Right hindlimb (tissue), 1 donor: ENCODE measurements around the gene C5orf47.

Experiments used
- DNase-seq: peaks from one replicate; pipeline ENCODE4 v3.0.0-alpha.2; 2018

C5orf47 gene

GRCh38 chr5:173988554-173989431, at the start of gene C5orf47:
TSS of gene C5orf47 (plus strand) at chr5:173989170. CDS start at chr5:173989264, 94 bp downstream.
- no peak for DNase-seq

GRCh38 chr5:173940269-173940668, 48.7 kb upstream of the C5orf47 start:
- DNase-seq = no peak

- no peak for DNase-seq
These were observed 47.9 kb upstream of the C5orf47 start for GRCh38 chr5:173941102-173941501.

- DNase-seq = no peak
These were observed 47.1 kb upstream of the C5orf47 start for GRCh38 chr5:173941758-173942401.

- DNase-seq = peak; percentile 76
These were observed 44.5 kb upstream of the C5orf47 start for GRCh38 chr5:173944511-173944910.

- DNase-seq = no peak
These were observed 43.8 kb upstream of the C5orf47 start for GRCh38 chr5:173945160-173945559.

- no peak for DNase-seq
These were observed 42.6 kb upstream of the C5orf47 start for GRCh38 chr5:173946323-173946722.

- DNase-seq = no peak
These were observed 38.1 kb upstream of the C5orf47 start for GRCh38 chr5:173950829-173951228.

- no peak for DNase-seq
These were observed 35.4 kb upstream of the C5orf47 start for GRCh38 chr5:173953528-173954090.

- no peak for DNase-seq
These were observed 34.1 kb upstream of the C5orf47 start for GRCh38 chr5:173954671-173955521.

GRCh38 chr5:173960986-173961385, 28.0 kb upstream of the C5orf47 start:
- no peak for DNase-seq

- no peak for DNase-seq
These were observed 27.6 kb upstream of the C5orf47 start for GRCh38 chr5:173961418-173961817.

- DNase-seq = no peak
These were observed 26.5 kb upstream of the C5orf47 start for GRCh38 chr5:173962436-173962972.

GRCh38 chr5:173963182-173963838, 25.7 kb upstream of the C5orf47 start:
- no peak for DNase-seq

- no peak for DNase-seq
These were observed 25.0 kb upstream of the C5orf47 start for GRCh38 chr5:173963867-173964441.

GRCh38 chr5:173964506-173964905, 24.5 kb upstream of the C5orf47 start:
- no peak for DNase-seq

- no peak for DNase-seq
These were observed 21.7 kb upstream of the C5orf47 start for GRCh38 chr5:173967241-173967640.

GRCh38 chr5:173968154-173968797, 20.7 kb upstream of the C5orf47 start:
- no peak for DNase-seq

GRCh38 chr5:173969167-173970049, 19.6 kb upstream of the C5orf47 start:
- DNase-seq = no peak
